DMS153 treated with DMSO at 0.1 percent for 48 hours (cell line): ENCODE measurements around the gene GRIK2.

Experiments
- DNase-seq: peaks from one replicate; lab custom pipeline; 2025; ENCODE audit not compliant: unreplicated experiment; lab: John Stamatoyannopoulos, UW

The GRIK2 gene

GRCh38 chr6:101706576-101706975 lies 313.1 kb downstream of the GRIK2 start:
- no peak for DNase-seq

- no peak for DNase-seq
Measured at GRCh38 chr6:101711518-101711917, 318.0 kb downstream of the GRIK2 start.

- DNase-seq = no peak
Measured at GRCh38 chr6:101716387-101716786, 322.9 kb downstream of the GRIK2 start.

- no peak for DNase-seq
Measured at GRCh38 chr6:101716810-101717209, 323.3 kb downstream of the GRIK2 start.

GRCh38 chr6:101719521-101719920 lies 326.0 kb downstream of the GRIK2 start:
- no peak for DNase-seq

- DNase-seq = no peak
Measured at GRCh38 chr6:101722471-101722870, 329.0 kb downstream of the GRIK2 start.

- no peak for DNase-seq
Measured at GRCh38 chr6:101722991-101723579, 329.6 kb downstream of the GRIK2 start.

GRCh38 chr6:101728388-101728787 lies 334.9 kb downstream of the GRIK2 start:
- no peak for DNase-seq

GRCh38 chr6:101728956-101729355 lies 335.4 kb downstream of the GRIK2 start:
- DNase-seq = no peak

GRCh38 chr6:101730954-101731353 lies 337.4 kb downstream of the GRIK2 start:
- no peak for DNase-seq

- no peak for DNase-seq
Measured at GRCh38 chr6:101733899-101734298, 340.4 kb downstream of the GRIK2 start.

GRCh38 chr6:101738481-101738880 lies 345.0 kb downstream of the GRIK2 start:
- no peak for DNase-seq

- no peak for DNase-seq
Measured at GRCh38 chr6:101740631-101741030, 347.1 kb downstream of the GRIK2 start.

- DNase-seq = no peak
Measured at GRCh38 chr6:101741474-101742171, 348.1 kb downstream of the GRIK2 start.

- no peak for DNase-seq
Measured at GRCh38 chr6:101747160-101747559, 353.7 kb downstream of the GRIK2 start.

GRCh38 chr6:101747716-101748115 lies 354.2 kb downstream of the GRIK2 start:
- no peak for DNase-seq

- DNase-seq = no peak
Measured at GRCh38 chr6:101755931-101756330, 362.4 kb downstream of the GRIK2 start.

- DNase-seq = no peak
Measured at GRCh38 chr6:101758368-101758767, 364.9 kb downstream of the GRIK2 start.

- DNase-seq = no peak
Measured at GRCh38 chr6:101760843-101761621, 367.5 kb downstream of the GRIK2 start.

GRCh38 chr6:101762851-101763250 lies 369.3 kb downstream of the GRIK2 start:
- DNase-seq = no peak

- no peak for DNase-seq
Measured at GRCh38 chr6:101765281-101765680, 371.8 kb downstream of the GRIK2 start.

GRCh38 chr6:101770116-101770515 lies 376.6 kb downstream of the GRIK2 start:
- peak; percentile 2 for DNase-seq
